Astrocyte of the cerebellum (primary cell): ENCODE measurements around the gene MRPL11.

Experiments
- DNase-seq: peaks from one replicate; pipeline ENCODE4 v3.0.0-alpha.2; 2011; ENCODE audit warnings: low read depth
- H3K4me3 ChIP-seq: 2 replicates; pipeline ENCODE4 v1.5.1; 2011; ENCODE audit warnings: mild to moderate bottlenecking, low read depth, low read length, moderate library complexity
- in situ Hi-C: cut with HindIII; loops from 2 replicates; pipeline ENCODE4 v1.10.0; 2017; ENCODE audit warnings: low sequenced_read_pairs
- TF ChIP-seq, protein P1 (sequence below): IDR thresholded peaks from 2 replicates; pipeline ENCODE4 v1.5.1; 2012; ENCODE audit warnings: low read length, low read depth, moderate library complexity, mild to moderate bottlenecking; ENCODE audit errors: missing control alignments

Gene MRPL11

DNA sequence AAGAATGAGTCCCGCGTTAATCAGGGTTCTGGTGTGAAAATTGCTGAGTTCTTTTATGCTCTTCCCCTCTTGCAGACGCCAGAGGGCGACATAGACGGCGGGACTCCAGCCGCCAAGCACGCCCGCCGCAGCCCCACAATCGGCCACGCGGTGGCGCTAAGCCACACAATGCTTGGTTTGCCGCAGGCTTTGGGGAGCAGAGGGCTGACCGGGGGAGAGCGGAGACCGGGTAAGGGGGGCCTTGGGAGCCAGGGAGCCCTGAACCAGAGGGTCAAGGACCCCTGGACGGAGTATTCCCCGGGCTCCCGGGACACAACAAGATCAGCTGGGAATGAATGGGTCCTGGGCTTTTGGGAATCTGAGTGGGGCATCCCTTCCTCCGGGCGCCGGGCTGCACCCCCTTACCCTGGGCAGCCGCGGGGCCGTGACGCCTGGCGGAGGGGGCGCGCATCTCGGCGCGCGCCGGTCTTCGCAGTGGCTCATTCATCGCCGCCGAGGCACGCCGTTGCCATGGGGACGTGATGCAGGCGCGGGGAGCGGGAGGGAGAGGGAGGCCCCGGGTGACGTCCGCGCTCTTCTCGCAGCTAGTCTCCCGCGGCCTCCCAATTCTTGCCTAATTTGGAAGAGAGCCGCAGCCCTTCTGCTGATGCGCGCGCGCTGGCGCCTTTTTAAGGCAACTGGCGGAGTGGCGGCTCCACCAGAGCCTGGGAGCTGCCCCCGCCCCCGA, 30.0 kb downstream of the MRPL11 start:
- H3K4me3 ChIP-seq = peak overlapping the region; percentile 43
- TF ChIP-seq, protein P1, sequence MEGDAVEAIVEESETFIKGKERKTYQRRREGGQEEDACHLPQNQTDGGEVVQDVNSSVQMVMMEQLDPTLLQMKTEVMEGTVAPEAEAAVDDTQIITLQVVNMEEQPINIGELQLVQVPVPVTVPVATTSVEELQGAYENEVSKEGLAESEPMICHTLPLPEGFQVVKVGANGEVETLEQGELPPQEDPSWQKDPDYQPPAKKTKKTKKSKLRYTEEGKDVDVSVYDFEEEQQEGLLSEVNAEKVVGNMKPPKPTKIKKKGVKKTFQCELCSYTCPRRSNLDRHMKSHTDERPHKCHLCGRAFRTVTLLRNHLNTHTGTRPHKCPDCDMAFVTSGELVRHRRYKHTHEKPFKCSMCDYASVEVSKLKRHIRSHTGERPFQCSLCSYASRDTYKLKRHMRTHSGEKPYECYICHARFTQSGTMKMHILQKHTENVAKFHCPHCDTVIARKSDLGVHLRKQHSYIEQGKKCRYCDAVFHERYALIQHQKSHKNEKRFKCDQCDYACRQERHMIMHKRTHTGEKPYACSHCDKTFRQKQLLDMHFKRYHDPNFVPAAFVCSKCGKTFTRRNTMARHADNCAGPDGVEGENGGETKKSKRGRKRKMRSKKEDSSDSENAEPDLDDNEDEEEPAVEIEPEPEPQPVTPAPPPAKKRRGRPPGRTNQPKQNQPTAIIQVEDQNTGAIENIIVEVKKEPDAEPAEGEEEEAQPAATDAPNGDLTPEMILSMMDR = peak; percentile 100
- DNase-seq = peak; percentile 62
- in situ Hi-C loops = no loop called here

DNA sequence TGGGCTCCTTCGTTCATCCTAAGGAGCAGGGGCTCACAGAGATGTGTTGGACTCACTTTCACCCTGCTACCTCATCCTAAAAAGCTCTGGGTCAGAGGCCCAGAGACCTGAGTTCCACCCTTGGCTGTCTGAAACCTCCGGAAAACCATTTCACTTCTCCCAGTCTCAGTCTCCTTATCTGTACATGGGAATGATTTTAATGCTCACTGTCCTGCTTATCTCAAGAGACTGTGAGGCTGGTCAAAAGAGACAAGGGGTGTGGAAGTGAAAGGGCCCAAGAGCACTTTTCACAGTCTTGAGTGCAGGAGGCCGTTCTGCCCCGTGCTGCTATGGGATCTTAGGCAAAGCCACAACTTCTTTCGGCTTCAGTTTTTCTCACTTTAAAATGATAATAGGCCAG, 31.0 kb downstream of the MRPL11 start:
- TF ChIP-seq, protein P1 = no peak
- in situ Hi-C loops = no loop called here
- no peak overlapping the region for H3K4me3 ChIP-seq

DNA sequence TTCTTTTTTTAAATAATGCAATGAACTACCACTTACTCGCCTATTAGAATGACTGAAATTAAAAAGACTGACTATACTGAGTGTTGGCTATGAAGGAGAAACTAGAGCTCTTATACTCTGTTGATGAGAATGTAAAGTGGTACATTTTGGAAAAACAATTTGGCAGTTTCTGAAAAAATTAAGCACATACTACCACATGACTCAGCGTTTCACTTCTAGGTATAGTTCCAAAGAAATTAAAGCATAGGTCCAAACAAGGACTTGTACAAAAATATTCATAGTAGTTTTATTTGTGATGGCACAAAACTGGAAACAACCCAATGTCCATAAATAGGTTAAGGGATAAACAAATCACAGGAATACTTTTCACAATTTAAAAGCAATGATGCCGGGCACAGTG, 44.7 kb downstream of the MRPL11 start:
- in situ Hi-C loops = no loop called here

More for the DNA sequence above, 31.0 kb downstream of the MRPL11 start:
- no peak for DNase-seq

DNA sequence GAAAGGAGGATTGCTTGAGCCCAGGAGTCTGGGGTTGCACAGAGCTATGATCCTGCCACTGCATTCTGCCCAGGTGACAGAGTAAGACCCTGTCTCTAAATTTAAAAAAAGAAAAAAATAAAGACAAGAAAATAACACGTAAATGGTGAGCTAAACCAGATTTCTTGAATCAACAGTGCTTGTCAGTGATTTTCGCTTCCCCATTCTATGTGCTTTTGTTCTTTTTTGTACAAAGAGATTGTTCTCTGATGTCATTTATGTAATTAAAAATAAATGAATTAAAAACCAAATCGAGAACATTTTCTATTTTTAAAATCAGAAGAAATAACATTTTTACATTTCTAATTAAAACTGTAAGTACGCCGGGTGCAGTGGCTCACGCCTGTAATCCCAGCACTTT, 47.3 kb downstream of the MRPL11 start:
- in situ Hi-C loops = no loop called here
- TF ChIP-seq, protein P1 = no peak
- no peak for DNase-seq
- H3K4me3 ChIP-seq = no peak overlapping the region

More for the DNA sequence above, 44.7 kb downstream of the MRPL11 start:
- no peak overlapping the region for H3K4me3 ChIP-seq
- no peak for DNase-seq
- TF ChIP-seq, protein P1 = no peak

DNA sequence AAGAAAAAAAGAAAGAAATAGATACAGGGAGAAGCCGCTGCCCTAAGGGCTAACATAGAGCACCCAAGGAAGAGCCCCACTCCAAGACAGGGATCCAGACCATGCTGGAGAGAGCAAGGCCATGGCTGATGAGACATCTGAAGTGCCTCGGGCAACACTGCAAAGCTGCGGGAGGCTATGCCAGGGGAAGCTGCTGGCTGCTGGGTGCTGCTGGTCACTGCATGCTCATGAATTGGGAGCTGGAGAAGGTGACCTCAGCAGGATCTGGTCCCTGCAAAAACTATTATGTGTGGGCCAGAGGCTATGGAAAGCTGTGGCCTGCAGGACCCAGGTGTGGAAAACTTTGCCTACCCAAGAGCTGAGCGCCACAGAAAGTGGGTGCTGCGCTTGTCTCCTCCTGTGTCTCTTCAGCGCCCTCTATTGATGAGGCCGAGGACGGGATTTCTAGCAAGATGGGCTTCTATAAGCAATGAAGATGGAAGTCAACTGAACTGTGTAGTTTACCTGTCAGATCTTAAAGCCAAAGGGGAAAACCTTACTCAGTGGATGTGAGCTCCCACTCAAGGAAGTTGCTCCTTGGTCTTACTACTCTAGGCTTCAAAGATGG, 49.8 kb downstream of the MRPL11 start:
- in situ Hi-C loops = no loop called here
- no peak overlapping the region for H3K4me3 ChIP-seq
- peak; percentile 43 for DNase-seq
- TF ChIP-seq, protein P1 = peak; percentile 88

DNA sequence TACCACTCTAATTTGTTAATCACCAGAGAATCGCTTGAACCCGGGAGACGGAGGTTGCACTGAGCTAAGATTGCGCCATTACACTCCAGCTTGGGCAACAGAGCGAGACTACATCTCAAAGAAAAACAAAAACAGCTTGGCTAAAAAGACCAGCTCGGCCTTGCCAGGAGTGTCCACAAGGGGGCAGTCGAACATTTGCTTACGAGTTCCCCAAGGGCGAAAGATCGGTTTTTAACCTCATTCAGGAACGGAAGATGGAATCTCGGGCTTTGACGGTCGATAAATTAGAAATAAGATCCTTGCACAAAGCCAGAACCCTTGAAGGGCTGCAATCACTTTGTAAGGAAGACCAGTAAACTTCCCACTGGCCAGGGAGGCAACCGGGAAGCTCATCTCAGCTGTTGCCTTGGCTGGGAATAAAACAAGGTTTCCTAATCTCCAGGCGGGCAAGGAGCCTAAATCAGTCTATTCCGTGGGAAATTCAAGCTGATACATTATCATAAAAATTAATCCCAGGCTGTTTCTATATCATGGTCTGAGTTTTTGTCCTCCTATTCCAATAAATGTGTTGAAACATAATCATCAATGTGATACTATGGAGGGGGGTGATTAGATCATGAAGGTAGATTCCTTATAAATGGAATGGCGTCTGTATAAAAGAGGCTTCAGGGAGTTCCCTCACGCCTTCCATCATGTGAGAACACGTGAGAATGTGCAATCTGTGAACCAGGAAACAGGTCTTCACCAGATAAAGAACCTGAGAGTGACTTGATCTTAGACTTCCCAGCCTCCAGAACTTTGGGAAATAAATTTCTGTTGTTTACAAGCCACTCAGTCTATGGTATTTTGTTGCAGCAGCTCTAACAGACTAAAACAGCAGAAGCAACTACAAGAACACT, 52.2 kb downstream of the MRPL11 start:
- in situ Hi-C loops = no loop called here
- TF ChIP-seq, protein P1 = peak; percentile 97
- DNase-seq = peak; percentile 67
- peak overlapping the region; percentile 9 for H3K4me3 ChIP-seq
